Spleen (tissue), 11 donors: ENCODE data around the gene ZNF140. TPM values are rescaled to one million over a fixed set of nuclear protein-coding genes. Genes with fewer than 3 reads are reported as not detected.

Experiments used
- DNase-seq: peaks from one replicate; pipeline ENCODE4 v3.0.0-alpha.2; 2020
- H3K27ac ChIP-seq, 8 donors: fragments of 200-600 bp; sonication (generic) in 7 of 8; 1 replicate in 4 of 8; 2 replicates in 4 of 8; pipeline versions ENCODE4 v1.5.0 to v1.8.0; 2016 to 2021; ENCODE audit warnings: inconsistent platforms in 4 of 8, mild to moderate bottlenecking in 4 of 8, moderate library complexity in 1 of 8
- H3K27me3 ChIP-seq, 7 donors: fragments of 200-600 bp; sonication (generic) in 6 of 7; replicated peaks in 1 of 7; 1 replicate in 4 of 7; 2 replicates in 3 of 7; pipeline versions ENCODE4 v1.5.0 to v1.8.0; 2016 to 2021; ENCODE audit warnings: inconsistent platforms in 3 of 7, mild to moderate bottlenecking in 1 of 7
- H3K36me3 ChIP-seq, 6 donors: fragments of 200-600 bp; sonication (generic) in 5 of 6; 1 replicate in 4 of 6; 2 replicates in 2 of 6; pipeline versions ENCODE4 v1.5.0 to v1.8.0; 2016 to 2021; ENCODE audit warnings: inconsistent platforms in 2 of 6
- H3K4me1 ChIP-seq, 6 donors: fragments of 200-600 bp; sonication (generic) in 5 of 6; 1 replicate in 3 of 6; 2 replicates in 3 of 6; pipeline versions ENCODE4 v1.5.0 to v1.8.0; 2016 to 2021; ENCODE audit warnings: inconsistent platforms in 3 of 6
- H3K4me3 ChIP-seq, 8 donors: fragments of 200-600 bp; sonication (generic) in 7 of 8; 1 replicate in 4 of 8; 2 replicates in 4 of 8; pipeline versions ENCODE4 v1.5.0 to v1.8.0; 2016 to 2021; ENCODE audit warnings: inconsistent platforms in 4 of 8, mild to moderate bottlenecking in 4 of 8, moderate library complexity in 2 of 8
- H3K9me3 ChIP-seq, 8 donors: fragments of 200-600 bp; sonication (generic) in 7 of 8; 1 replicate in 4 of 8; 2 replicates in 4 of 8; pipeline versions ENCODE4 v1.5.0 to v1.8.0; 2016 to 2021; ENCODE audit warnings: inconsistent platforms in 4 of 8
- CTCF ChIP-seq, 11 experiments: fragments of 200-600 bp in 7 of 11; fragments of 450-650 bp in 4 of 11; sonication (generic) in 4 of 11; IDR thresholded peaks in 8 of 11; conservative IDR thresholded peaks in 3 of 11; 1 replicate in 7 of 11; 2 replicates in 4 of 11; pipeline versions ENCODE4 v1.4.0 to v1.8.0; 2016 to 2021; ENCODE audit warnings: antibody characterized with exemption in 11 of 11, inconsistent platforms in 4 of 11, mild to moderate bottlenecking in 1 of 11
- POLR2A ChIP-seq, 3 donors: fragments of 450-650 bp; IDR thresholded peaks; one replicate each; pipeline ENCODE4 v1.5.1; 2017; ENCODE audit warnings: antibody characterized with exemption in 3 of 3, mild to moderate bottlenecking in 1 of 3
- POLR2AphosphoS5 ChIP-seq, 3 donors: sonication (generic); formaldehyde crosslinking; IDR thresholded peaks; one replicate each; pipeline ENCODE4 v1.5.1; 2017; ENCODE audit warnings: antibody characterized with exemption in 3 of 3
- WGBS, 5 donors: extraction: QIAGEN DNeasy Blood & Tissue Kit in 3 of 5; methylation state at CpG; one replicate each; pipeline versions ENCODE4 v1.1.5 to v1.1.7; 2013 to 2018; 5-methylcytosine and 5-hydroxymethylcytosine counted together
- intact Hi-C: fragments of 100-400 bp; cut with DNase I; formaldehyde crosslinking; loops from one replicate; pipeline ENCODE4 v1.15.0; 2023; ENCODE audit warnings: low total_unique reads
- polyA plus RNA-seq, 3 donors: library from polyadenylated mRNA; stranded (reverse); fragments of 200-250 nt; gene quantifications; one replicate each; pipeline ENCODE4 v1.2.1, GENCODE V29; 2013
- total RNA-seq, 7 donors: library from RNA; depleted of rRNA in 3 of 7; stranded (reverse); fragments of >200 nt in 3 of 7; fragmentation: NEBNext Ultra II Directional in 4 of 7; extraction: Animal tissue kit (Norgen Biotek cat#: 25700) in 4 of 7; gene quantifications; one replicate each; pipeline versions ENCODE4 v1.1.0 to v1.2.1, GENCODE V29; 2016 to 2021
- donor health status: healthy with polysubstance abuse.
- donor health status: DM: no; HTN: no; CAD: no; lungs with moderate emphysema.
- donor health status: DM: no; HTN: no; CAD: no.
- donor health status: Bipolar disorder and iron deficiency.
- donor health status: healthy.
- donor health status: DM: no; HTN: no; CAD: no.
- donor health status: DM: yes; HTN: yes; CAD: no.

ZNF140 gene
- total and polyA plus RNA-seq, 10 donors = 14.9 to 25.0 (median 17.0) TPM

- Histone ChIP-seq H3K27ac (no peak overlapping the region), H3K9me3 (peaks cover 43 to 87% (median 84%) of the 10 kb centered on the region in 8 donors), H3K27me3 (no peaks in the 10 kb centered on the region), H3K4me3 (no peak overlapping the region), H3K4me1 (peaks cover 0 to 23% (median 15%) of the 10 kb centered on the region in 6 donors), H3K36me3 (peaks cover 36 to 75% (median 62%) of the 10 kb centered on the region in 6 donors)
- intact Hi-C loops = loop anchor here (5.0 kb wide), 1 partner anchor 49 kb away; the partner anchor contains the start of genes ZNF10 and ZNF891
- no peak for DNase-seq
- no peak for TF ChIP-seq CTCF (IDR thresholded peaks at IDR 0.05 in 8 of 11, conservative IDR thresholded peaks at IDR 0.05 in 3 of 11)
- TF ChIP-seq POLR2A (IDR thresholded peaks at IDR 0.05) = no peak
- no peak for TF ChIP-seq POLR2AphosphoS5 (IDR thresholded peaks at IDR 0.05)
- 93 to 97% (median 94%) methylated on average over 6 of the region's 6 CpGs for WGBS, 5 donors
Measured at GRCh38 chr12:133083345-133083744, 2.6 kb downstream of the ZNF140 start.

GRCh38 chr12:133105620-133106019 lies 24.9 kb downstream of the ZNF140 start:
- no peak for DNase-seq
- TF ChIP-seq POLR2A (IDR thresholded peaks at IDR 0.05) (no peak), CTCF (IDR thresholded peaks at IDR 0.05 in 8 of 11, conservative IDR thresholded peaks at IDR 0.05 in 3 of 11) (no peak), POLR2AphosphoS5 (IDR thresholded peaks at IDR 0.05) (no peak)
- Histone ChIP-seq H3K9me3 (peaks cover 94 to 100% (median 100%) of the 10 kb centered on the region in 8 donors), H3K4me3 (peak overlapping the region in 1 of 8 donors; percentile 31), H3K27ac (no peak overlapping the region), H3K36me3 (peaks cover 39 to 100% (median 69%) of the 10 kb centered on the region in 6 donors), H3K4me1 (no peaks in the 10 kb centered on the region), H3K27me3 (no peaks in the 10 kb centered on the region)
- intact Hi-C loops = no loop called here
- WGBS, 5 donors = 92 to 99% (median 98%) methylated on average over 3 of the region's 3 CpGs

DNA sequence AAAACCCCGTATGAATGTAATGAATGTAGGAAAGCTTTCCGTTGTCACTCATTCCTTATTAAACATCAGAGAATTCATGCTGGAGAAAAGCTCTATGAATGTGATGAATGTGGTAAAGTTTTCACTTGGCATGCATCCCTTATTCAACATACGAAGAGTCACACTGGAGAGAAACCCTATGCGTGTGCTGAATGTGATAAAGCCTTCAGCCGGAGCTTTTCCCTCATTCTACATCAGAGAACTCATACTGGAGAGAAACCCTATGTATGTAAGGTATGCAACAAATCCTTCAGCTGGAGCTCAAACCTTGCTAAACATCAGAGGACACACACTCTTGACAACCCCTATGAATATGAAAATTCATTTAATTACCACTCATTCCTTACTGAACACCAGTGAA lies 25.5 kb downstream of the ZNF140 start:
- Histone ChIP-seq H3K27ac (no peak overlapping the region), H3K9me3 (peaks cover 94 to 100% (median 100%) of the 10 kb centered on the region in 8 donors), H3K27me3 (no peaks in the 10 kb centered on the region), H3K4me1 (no peaks in the 10 kb centered on the region), H3K4me3 (peak overlapping the region in 1 of 8 donors; percentile 31), H3K36me3 (peaks cover 34 to 100% (median 63%) of the 10 kb centered on the region in 6 donors)
- no peak for DNase-seq
- TF ChIP-seq POLR2AphosphoS5 (IDR thresholded peaks at IDR 0.05) (no peak), CTCF (IDR thresholded peaks at IDR 0.05 in 8 of 11, conservative IDR thresholded peaks at IDR 0.05 in 3 of 11) (no peak), POLR2A (IDR thresholded peaks at IDR 0.05) (no peak)
- WGBS, 5 donors = 93 to 98% (median 98%) methylated on average over 5 of the region's 5 CpGs
- intact Hi-C loops = no loop called here

DNA sequence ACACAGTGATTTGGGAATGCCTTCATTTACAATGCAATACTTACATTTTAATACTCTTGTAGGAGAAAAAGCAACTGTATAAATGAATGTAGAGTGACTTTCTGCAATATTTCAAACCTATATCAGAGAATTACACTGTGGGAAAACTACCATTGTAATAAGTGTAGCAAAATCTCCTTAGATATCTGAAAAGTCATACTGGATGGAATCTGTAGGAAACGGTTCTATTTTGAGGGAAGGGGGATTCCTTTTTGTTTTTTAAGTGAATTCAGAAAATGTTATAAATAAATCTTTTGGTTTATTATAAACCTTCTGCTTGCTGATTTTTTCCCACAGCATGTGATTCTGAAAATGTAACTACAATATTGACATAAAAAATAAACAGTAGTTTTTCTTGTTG lies 26.4 kb downstream of the ZNF140 start:
- Histone ChIP-seq H3K4me3 (no peak overlapping the region), H3K27ac (no peak overlapping the region), H3K9me3 (peaks cover 89 to 100% (median 100%) of the 10 kb centered on the region in 8 donors), H3K36me3 (peaks cover 25 to 91% (median 54%) of the 10 kb centered on the region in 6 donors), H3K4me1 (no peaks in the 10 kb centered on the region), H3K27me3 (no peaks in the 10 kb centered on the region)
- intact Hi-C loops = no loop called here
- TF ChIP-seq POLR2AphosphoS5 (IDR thresholded peaks at IDR 0.05) (no peak), POLR2A (IDR thresholded peaks at IDR 0.05) (no peak), CTCF (IDR thresholded peaks at IDR 0.05 in 8 of 11, conservative IDR thresholded peaks at IDR 0.05 in 3 of 11) (no peak)
- no peak for DNase-seq
- whole genome bisulfite sequencing, 5 donors = 95 to 98% (median 96%) methylated on average over 1 of the region's 1 CpG
